Right lobe of liver (tissue), 4 donors: ENCODE data around the gene UNC5CL.

ENCODE experiments used
- CTCF ChIP-seq, 4 donors: fragments of 200-600 bp in 3 of 4; fragments of 450-650 bp in 1 of 4; IDR thresholded peaks; one replicate each; pipeline versions ENCODE4 v1.5.1 to v1.8.0; 2016 to 2022; ENCODE audit warnings: antibody characterized with exemption in 4 of 4, mild to moderate bottlenecking in 2 of 4
- POLR2A ChIP-seq: fragments of 450-650 bp; IDR thresholded peaks from one replicate; pipeline ENCODE4 v1.6.1; 2017; ENCODE audit warnings: antibody characterized with exemption, mild to moderate bottlenecking
- donor health status: DM: no; HTN: no; CAD: no.
- donor health status: DM: no; HTN: no; CAD: no.
- donor health status: DM: no; HTN: yes; CAD: no.

GRCh38 chr6:41054511-41054910 is 15.5 kb upstream of the UNC5CL start:
- no peak for TF ChIP-seq CTCF (IDR thresholded peaks at IDR 0.05)
- TF ChIP-seq POLR2A = no peak
